Measurements from ENCODE around the gene BCL2L12.

The BCL2L12 gene

DNA sequence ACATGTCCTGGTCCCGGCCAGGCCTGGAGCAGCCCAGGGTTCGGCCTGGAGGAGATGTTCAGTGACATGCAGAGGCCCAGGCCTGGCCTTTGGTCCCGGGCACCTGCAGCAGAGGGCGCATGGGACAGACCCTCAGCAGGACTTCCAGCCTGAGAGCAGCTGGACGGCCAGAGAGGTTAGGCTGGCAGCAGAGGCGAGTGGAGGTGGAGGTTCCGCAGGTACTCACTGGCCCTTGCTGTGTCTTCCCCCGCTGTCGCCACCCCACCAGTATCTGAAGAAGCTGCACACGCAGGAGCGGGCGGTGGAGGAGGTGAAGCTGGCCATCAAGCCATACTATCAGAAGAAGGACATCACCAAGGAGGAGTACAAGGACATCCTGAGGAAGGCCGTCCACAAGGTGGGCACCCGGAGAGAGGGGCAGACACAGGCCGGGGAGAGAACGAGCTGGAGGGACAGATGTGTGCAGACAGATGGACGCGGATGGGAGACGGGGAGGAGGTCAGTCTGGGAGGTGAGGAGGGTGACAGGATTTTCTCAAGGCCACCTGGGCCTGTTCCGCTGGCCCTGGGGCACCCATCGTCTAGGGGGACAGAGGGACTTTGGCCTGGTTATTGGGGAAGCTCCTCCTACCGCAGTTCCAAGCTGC is 8.1 kb upstream of the BCL2L12 start:
- no peaks in the 10 kb centered on the region for H3K9me3 ChIP-seq (ENCODE audit: control insufficient read depth, insufficient read depth, low read depth, low read length)
- H3K27ac ChIP-seq (ENCODE audit: extremely low read depth, low read depth, low read length): no peak overlapping the region
- no peaks in the 10 kb centered on the region for H3K4me1 ChIP-seq (ENCODE audit: control insufficient read depth, insufficient read depth, low read length)
- TF ChIP-seq, protein P1, sequence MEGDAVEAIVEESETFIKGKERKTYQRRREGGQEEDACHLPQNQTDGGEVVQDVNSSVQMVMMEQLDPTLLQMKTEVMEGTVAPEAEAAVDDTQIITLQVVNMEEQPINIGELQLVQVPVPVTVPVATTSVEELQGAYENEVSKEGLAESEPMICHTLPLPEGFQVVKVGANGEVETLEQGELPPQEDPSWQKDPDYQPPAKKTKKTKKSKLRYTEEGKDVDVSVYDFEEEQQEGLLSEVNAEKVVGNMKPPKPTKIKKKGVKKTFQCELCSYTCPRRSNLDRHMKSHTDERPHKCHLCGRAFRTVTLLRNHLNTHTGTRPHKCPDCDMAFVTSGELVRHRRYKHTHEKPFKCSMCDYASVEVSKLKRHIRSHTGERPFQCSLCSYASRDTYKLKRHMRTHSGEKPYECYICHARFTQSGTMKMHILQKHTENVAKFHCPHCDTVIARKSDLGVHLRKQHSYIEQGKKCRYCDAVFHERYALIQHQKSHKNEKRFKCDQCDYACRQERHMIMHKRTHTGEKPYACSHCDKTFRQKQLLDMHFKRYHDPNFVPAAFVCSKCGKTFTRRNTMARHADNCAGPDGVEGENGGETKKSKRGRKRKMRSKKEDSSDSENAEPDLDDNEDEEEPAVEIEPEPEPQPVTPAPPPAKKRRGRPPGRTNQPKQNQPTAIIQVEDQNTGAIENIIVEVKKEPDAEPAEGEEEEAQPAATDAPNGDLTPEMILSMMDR (tag by site-specific recombination; IDR thresholded peaks at IDR 0.05): no peak
- no peak for TF ChIP-seq ZFP41 (tag by site-specific recombination; IDR thresholded peaks at IDR 0.05; ENCODE audit: borderline replicate concordance)
- CTCF ChIA-PET: interaction anchor here (1.2 kb wide), 1 partner anchor 14 kb away, joined by 3 read pairs; no protein-coding TSS in a partner anchor
- POLR2A ChIA-PET: interaction anchor here (0.7 to 1.9 kb wide), 4 partner anchors 10 to 77 kb away, joined by 3 to 15 read pairs (median 4); partner anchors contain the start of gene PRRG2
- H3K36me3 ChIP-seq (ENCODE audit: control insufficient read depth in 2 of 2, insufficient read depth in 1 of 2, low read length in 2 of 2): peaks cover 45 to 99% of the 10 kb centered on the region in 2 experiments
- H3K4me3 ChIP-seq (ENCODE audit: low read depth, low read length): no peak overlapping the region

DNA sequence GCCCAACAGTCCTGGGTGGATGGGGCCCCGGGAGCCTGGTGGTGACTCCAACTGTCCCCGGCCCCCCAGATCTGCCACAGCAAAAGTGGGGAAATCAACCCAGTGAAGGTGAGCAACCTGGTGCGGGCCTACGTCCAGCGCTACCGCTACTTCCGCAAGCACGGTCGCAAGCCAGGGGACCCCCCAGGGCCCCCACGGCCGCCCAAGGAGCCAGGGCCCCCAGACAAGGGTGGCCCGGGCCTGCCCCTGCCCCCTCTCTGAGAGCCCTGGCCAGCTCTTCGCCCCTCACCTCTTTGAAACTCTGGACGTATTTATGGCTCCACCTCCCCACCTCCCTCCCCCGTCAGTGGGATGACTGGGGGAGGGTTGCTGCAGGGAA is 7.6 kb upstream of the BCL2L12 start:
- ChIA-PET CTCF (interaction anchor here (1.2 kb wide), 1 partner anchor 14 kb away, joined by 3 read pairs; no protein-coding TSS in a partner anchor), POLR2A (interaction anchor here (0.5 to 1.9 kb wide), 6 partner anchors 10 to 109 kb away, joined by 3 to 15 read pairs (median 4); partner anchors contain the start of genes AP2A1 and PRRG2)
- no peak overlapping the region for H3K27ac ChIP-seq (ENCODE audit: extremely low read depth, low read depth, low read length)
- peaks cover 45 to 99% of the 10 kb centered on the region in 2 experiments for H3K36me3 ChIP-seq (ENCODE audit: control insufficient read depth in 2 of 2, insufficient read depth in 1 of 2, low read length in 2 of 2)
- no peak for TF ChIP-seq HOXA7 (CRISPR knock-in tag; IDR thresholded peaks at IDR 0.05; ENCODE audit: borderline replicate concordance)
- no peak for TF ChIP-seq ZNF670 (tag by site-specific recombination; IDR thresholded peaks at IDR 0.05; ENCODE audit: low read depth)
- TF ChIP-seq ZNF140 (tag by site-specific recombination; IDR thresholded peaks at IDR 0.05): no peak
- TF ChIP-seq, protein P2, sequence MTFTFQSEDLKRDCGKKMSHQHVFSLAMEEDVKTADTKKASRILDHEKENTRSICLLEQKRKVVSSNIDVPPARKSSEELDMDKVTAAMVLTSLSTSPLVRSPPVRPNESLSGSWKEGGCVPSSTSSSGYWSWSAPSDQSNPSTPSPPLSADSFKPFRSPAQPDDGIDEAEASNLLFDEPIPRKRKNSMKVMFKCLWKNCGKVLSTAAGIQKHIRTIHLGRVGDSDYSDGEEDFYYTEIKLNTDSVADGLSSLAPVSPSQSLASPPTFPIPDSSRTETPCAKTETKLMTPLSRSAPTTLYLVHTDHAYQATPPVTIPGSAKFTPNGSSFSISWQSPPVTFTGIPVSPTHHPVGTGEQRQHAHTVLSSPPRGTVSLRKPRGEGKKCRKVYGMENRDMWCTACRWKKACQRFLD (tag by site-specific recombination; IDR thresholded peaks at IDR 0.05): no peak
- TF ChIP-seq, protein P3, sequence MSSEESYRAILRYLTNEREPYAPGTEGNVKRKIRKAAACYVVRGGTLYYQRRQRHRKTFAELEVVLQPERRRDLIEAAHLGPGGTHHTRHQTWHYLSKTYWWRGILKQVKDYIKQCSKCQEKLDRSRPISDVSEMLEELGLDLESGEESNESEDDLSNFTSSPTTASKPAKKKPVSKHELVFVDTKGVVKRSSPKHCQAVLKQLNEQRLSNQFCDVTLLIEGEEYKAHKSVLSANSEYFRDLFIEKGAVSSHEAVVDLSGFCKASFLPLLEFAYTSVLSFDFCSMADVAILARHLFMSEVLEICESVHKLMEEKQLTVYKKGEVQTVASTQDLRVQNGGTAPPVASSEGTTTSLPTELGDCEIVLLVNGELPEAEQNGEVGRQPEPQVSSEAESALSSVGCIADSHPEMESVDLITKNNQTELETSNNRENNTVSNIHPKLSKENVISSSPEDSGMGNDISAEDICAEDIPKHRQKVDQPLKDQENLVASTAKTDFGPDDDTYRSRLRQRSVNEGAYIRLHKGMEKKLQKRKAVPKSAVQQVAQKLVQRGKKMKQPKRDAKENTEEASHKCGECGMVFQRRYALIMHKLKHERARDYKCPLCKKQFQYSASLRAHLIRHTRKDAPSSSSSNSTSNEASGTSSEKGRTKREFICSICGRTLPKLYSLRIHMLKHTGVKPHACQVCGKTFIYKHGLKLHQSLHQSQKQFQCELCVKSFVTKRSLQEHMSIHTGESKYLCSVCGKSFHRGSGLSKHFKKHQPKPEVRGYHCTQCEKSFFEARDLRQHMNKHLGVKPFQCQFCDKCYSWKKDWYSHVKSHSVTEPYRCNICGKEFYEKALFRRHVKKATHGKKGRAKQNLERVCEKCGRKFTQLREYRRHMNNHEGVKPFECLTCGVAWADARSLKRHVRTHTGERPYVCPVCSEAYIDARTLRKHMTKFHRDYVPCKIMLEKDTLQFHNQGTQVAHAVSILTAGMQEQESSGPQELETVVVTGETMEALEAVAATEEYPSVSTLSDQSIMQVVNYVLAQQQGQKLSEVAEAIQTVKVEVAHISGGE (tag by site-specific recombination; conservative IDR thresholded peaks at IDR 0.05; ENCODE audit: low read depth): no peak
- TF ChIP-seq OVOL3 (tag by site-specific recombination; IDR thresholded peaks at IDR 0.05): no peak
- TF ChIP-seq ZNF175 (tag by site-specific recombination; IDR thresholded peaks at IDR 0.05): no peak
- TF ChIP-seq, protein P4, sequence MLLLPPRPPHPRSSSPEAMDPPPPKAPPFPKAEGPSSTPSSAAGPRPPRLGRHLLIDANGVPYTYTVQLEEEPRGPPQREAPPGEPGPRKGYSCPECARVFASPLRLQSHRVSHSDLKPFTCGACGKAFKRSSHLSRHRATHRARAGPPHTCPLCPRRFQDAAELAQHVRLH (tag by site-specific recombination; IDR thresholded peaks at IDR 0.05): no peak
- TF ChIP-seq ZNF629 (tag by site-specific recombination; IDR thresholded peaks at IDR 0.05): no peak
- H3K4me1 ChIP-seq (ENCODE audit: control insufficient read depth, insufficient read depth, low read length): no peaks in the 10 kb centered on the region
- no peaks in the 10 kb centered on the region for H3K9me3 ChIP-seq (ENCODE audit: control insufficient read depth, insufficient read depth, low read depth, low read length)
- H3K4me3 ChIP-seq (ENCODE audit: low read depth, low read length): no peak overlapping the region

DNA sequence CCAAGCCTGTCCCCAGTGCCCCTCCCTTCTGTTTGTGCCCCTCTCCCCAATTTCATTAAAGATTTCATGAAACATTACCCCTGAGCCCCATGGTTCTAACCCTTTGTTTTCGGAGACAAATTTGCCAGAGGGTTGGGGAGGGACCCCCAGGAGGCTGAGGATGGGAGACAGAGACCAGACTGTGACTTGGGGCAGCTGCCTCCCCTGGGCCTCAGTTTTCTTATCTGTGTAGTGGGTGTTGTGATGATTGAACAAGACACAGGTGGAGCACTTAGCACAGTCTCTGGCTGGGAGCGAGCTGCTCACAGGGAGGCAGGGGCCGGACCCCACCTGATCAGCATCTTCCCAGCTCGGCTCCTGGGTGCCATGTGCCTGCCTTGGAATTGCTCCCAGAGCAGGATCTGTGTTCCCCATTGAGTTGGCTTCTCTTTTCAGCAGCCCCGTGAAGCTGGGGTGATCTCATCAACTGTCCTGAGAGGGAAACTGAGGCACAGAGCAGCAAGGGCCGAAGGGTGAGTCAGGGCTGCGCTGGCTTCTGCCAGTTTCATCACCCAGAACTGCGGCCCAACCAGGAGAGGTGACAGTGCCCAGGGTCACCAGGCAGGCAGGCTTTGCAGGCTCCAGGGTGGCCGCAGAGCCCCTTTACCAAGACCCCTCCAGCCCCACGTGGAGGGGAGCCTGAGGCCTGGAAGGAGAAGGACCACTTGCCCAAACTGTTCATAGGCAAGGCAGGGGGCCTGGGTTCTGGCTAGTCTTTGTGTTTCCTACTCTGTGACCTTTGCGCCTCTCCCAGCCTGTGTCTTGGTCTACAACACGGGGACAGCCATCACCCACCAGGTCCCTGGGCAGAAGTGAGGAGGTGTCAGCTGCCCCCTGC is 6.9 kb upstream of the BCL2L12 start:
- no peak overlapping the region for H3K27ac ChIP-seq (ENCODE audit: extremely low read depth, low read depth, low read length)
- ChIA-PET CTCF (no interaction called here), POLR2A (interaction anchor here (0.5 to 4.0 kb wide), 8 partner anchors 11 to 108 kb away, joined by 3 to 26 read pairs (median 7); partner anchors contain the start of genes AP2A1, RRAS and SCAF1)
- H3K4me1 ChIP-seq (ENCODE audit: control insufficient read depth, insufficient read depth, low read length): no peaks in the 10 kb centered on the region
- no peaks in the 10 kb centered on the region for H3K9me3 ChIP-seq (ENCODE audit: control insufficient read depth, insufficient read depth, low read depth, low read length)
- no peak overlapping the region for H3K4me3 ChIP-seq (ENCODE audit: low read depth, low read length)
- TF ChIP-seq ZNF211 (tag by site-specific recombination; IDR thresholded peaks at IDR 0.05; ENCODE audit: low read depth) (no peak), ZNF792 (tag by site-specific recombination; IDR thresholded peaks at IDR 0.05) (no peak), FEZF1 (tag by site-specific recombination; IDR thresholded peaks at IDR 0.05) (no peak), ZNF302 (tag by site-specific recombination; IDR thresholded peaks at IDR 0.05; ENCODE audit: low read depth) (no peak), ZNF600 (tag by site-specific recombination; IDR thresholded peaks at IDR 0.05) (no peak), ZNF146 (tag by site-specific recombination; IDR thresholded peaks at IDR 0.05) (no peak)
- TF ChIP-seq, protein P5, sequence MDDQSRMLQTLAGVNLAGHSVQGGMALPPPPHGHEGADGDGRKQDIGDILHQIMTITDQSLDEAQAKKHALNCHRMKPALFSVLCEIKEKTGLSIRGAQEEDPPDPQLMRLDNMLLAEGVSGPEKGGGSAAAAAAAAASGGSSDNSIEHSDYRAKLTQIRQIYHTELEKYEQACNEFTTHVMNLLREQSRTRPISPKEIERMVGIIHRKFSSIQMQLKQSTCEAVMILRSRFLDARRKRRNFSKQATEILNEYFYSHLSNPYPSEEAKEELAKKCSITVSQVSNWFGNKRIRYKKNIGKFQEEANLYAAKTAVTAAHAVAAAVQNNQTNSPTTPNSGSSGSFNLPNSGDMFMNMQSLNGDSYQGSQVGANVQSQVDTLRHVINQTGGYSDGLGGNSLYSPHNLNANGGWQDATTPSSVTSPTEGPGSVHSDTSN (CRISPR knock-in tag; IDR thresholded peaks at IDR 0.05): no peak
- TF ChIP-seq, protein P2 (tag by site-specific recombination; IDR thresholded peaks at IDR 0.05): no peak
- H3K36me3 ChIP-seq (ENCODE audit: control insufficient read depth in 2 of 2, insufficient read depth in 1 of 2, low read length in 2 of 2): peaks cover 39 to 94% of the 10 kb centered on the region in 2 experiments
